DOHH2 (cell line): ENCODE data around the gene TMEM218.
A peak's percentile ranks its signal among the peaks of the same experiment; 100 is the strongest.

Experiments
- H3F3A ChIP-seq: fragments of 200-600 bp; sonication (generic), shearing (Covaris generic); 2 replicates; pipeline ENCODE4 v1.6.0; 2016; ENCODE audit warnings: antibody characterized with exemption, mild to moderate bottlenecking; ENCODE audit not compliant: control insufficient read depth, insufficient read depth
- H3K27ac ChIP-seq: fragments of 200-600 bp; sonication (generic); 2 replicates; pipeline ENCODE4 v1.5.1; 2014; ENCODE audit warnings: low read depth, mild to moderate bottlenecking, low read length, moderate library complexity
- H3K27me3 ChIP-seq: fragments of 200-600 bp; sonication (generic); 2 replicates; pipeline ENCODE4 v1.6.1; 2014; ENCODE audit warnings: mild to moderate bottlenecking, low read length, mixed read lengths; ENCODE audit not compliant: control insufficient read depth
- H3K36me3 ChIP-seq: fragments of 200-600 bp; sonication (generic); 2 replicates; pipeline ENCODE4 v1.6.1; 2014; ENCODE audit warnings: mild to moderate bottlenecking, low read length, moderate library complexity, mixed read lengths; ENCODE audit not compliant: control insufficient read depth
- H3K4me1 ChIP-seq: fragments of 200-600 bp; sonication (generic); 2 replicates; pipeline ENCODE4 v1.6.1; 2014; ENCODE audit warnings: mild to moderate bottlenecking, low read length, mixed read lengths; ENCODE audit not compliant: control insufficient read depth
- H3K4me2 ChIP-seq: fragments of 200-600 bp; sonication (generic); 2 replicates; pipeline ENCODE4 v1.6.0; 2014; ENCODE audit warnings: mild to moderate bottlenecking, low read length, moderate library complexity
- H3K4me3 ChIP-seq: fragments of 200-600 bp; sonication (generic); 2 replicates; pipeline ENCODE4 v1.5.1; 2014; ENCODE audit warnings: mild to moderate bottlenecking, low read length, mixed read lengths
- H3K79me2 ChIP-seq: fragments of 200-600 bp; sonication (generic); 2 replicates; pipeline ENCODE4 v1.6.1; 2014; ENCODE audit warnings: mild to moderate bottlenecking, low read length, mixed read lengths; ENCODE audit not compliant: control insufficient read depth
- H3K9me2 ChIP-seq: fragments of 200-600 bp; sonication (generic); replicated peaks from 2 replicates; pipeline ENCODE4 v1.6.1; 2014; ENCODE audit warnings: mild to moderate bottlenecking, low read length, mixed read lengths; ENCODE audit not compliant: control insufficient read depth
- H3K9me3 ChIP-seq: fragments of 200-600 bp; sonication (generic); 2 replicates; pipeline ENCODE4 v1.6.1; 2014; ENCODE audit warnings: antibody characterized with exemption, low read length, mixed read lengths; ENCODE audit not compliant: control insufficient read depth, insufficient read depth
- H4K20me1 ChIP-seq: fragments of 200-600 bp; sonication (generic); 2 replicates; pipeline ENCODE4 v1.6.0; 2014; ENCODE audit warnings: low read depth, mild to moderate bottlenecking, antibody characterized with exemption, low read length, moderate library complexity; ENCODE audit not compliant: control insufficient read depth, insufficient read depth
- EZH2phosphoT487 ChIP-seq: fragments of 200-600 bp; sonication (generic); IDR thresholded peaks from 2 replicates; pipeline ENCODE4 v1.6.1; 2017; ENCODE audit warnings: borderline replicate concordance, mild to moderate bottlenecking, antibody characterized with exemption, low read length, moderate library complexity, mixed read lengths
- TF ChIP-seq, protein P1 (sequence below): fragments of 200-600 bp; sonication (generic); IDR thresholded peaks from one replicate; pipeline ENCODE4 v1.5.1; 2014; ENCODE audit warnings: antibody characterized with exemption, mild to moderate bottlenecking, low read depth, low read length; ENCODE audit not compliant: poor library complexity, severe bottlenecking

Gene TMEM218

DNA sequence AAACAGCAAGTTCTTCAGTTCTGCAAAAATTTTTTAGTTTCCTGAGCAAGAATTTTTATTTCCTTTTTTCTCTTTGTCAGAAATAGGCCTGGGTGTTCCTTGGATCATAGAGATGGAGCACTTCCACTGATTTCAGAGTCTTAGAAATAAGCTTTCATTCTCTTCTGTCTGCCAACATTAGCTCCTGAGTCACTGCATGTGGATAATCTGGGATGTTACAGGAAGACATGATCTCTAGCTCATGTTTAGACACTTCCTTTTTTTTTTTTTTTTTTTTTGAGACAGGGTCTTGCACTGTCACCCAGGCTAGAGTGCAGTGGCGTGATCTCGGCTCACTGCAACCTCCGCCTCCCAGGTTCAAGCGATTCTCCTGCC lies 13.2 kb upstream of the TMEM218 start:
- Histone ChIP-seq H3K27me3 (peaks cover 2% of the 10 kb centered on the region; the same call in 1 of the 2 replicates), H3K79me2 (no peaks in the 10 kb centered on the region), H3K4me1 (peaks cover 11% of the 10 kb centered on the region), H3K27ac (no peak overlapping the region), H3K36me3 (no peaks in the 10 kb centered on the region), H3K9me2 (no peaks in the 10 kb centered on the region), H3K4me2 (peak overlapping the region; percentile 54), H4K20me1 (no peaks in the 10 kb centered on the region), H3F3A (no peaks in the 10 kb centered on the region), H3K9me3 (peaks cover 8% of the 10 kb centered on the region; the same call in 1 of the 2 replicates), H3K4me3 (peak overlapping the region; percentile 44; the same call in 1 of the 2 replicates)
- TF ChIP-seq EZH2phosphoT487 = no peak
- TF ChIP-seq, protein P1, sequence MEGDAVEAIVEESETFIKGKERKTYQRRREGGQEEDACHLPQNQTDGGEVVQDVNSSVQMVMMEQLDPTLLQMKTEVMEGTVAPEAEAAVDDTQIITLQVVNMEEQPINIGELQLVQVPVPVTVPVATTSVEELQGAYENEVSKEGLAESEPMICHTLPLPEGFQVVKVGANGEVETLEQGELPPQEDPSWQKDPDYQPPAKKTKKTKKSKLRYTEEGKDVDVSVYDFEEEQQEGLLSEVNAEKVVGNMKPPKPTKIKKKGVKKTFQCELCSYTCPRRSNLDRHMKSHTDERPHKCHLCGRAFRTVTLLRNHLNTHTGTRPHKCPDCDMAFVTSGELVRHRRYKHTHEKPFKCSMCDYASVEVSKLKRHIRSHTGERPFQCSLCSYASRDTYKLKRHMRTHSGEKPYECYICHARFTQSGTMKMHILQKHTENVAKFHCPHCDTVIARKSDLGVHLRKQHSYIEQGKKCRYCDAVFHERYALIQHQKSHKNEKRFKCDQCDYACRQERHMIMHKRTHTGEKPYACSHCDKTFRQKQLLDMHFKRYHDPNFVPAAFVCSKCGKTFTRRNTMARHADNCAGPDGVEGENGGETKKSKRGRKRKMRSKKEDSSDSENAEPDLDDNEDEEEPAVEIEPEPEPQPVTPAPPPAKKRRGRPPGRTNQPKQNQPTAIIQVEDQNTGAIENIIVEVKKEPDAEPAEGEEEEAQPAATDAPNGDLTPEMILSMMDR = no peak

DNA sequence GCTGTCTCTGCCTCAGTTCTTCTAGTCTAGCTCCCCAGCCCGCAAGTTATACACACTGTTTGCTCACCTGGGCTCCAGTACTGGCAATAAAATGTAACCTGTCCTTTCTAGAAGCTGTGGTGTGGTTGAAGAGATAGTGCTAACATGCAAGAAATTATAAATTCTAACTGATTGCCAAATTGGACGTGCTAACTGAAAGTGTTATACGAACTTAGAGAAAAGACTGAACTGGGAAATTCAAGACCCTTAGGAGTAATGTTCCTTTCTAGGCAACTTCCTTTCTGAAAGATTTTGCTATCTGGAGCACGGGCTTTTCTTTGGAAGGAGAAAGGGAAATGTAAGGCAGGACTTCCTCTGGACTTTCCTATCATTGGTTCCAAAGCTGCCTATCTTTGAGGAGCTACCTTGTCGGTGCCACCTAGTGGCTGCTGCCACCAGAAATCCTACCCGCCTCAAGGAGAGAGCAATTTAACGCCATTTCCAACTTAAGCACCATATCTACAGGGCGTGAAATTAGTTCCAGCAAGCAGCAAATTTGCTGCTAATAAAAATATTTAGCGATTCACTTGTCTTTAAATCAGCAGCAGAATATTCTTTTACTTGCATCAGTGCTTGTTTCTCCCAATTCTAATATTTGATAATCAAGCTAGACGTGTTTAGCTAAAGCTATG lies 12.7 kb upstream of the TMEM218 start:
- Histone ChIP-seq H3F3A (no peaks in the 10 kb centered on the region), H3K4me3 (peak overlapping the region; percentile 44), H3K79me2 (no peaks in the 10 kb centered on the region), H3K4me1 (peaks cover 11% of the 10 kb centered on the region), H3K9me3 (peaks cover 8% of the 10 kb centered on the region; the same call in 1 of the 2 replicates), H3K27me3 (peaks cover 2% of the 10 kb centered on the region; the same call in 1 of the 2 replicates), H3K27ac (no peak overlapping the region), H4K20me1 (no peaks in the 10 kb centered on the region), H3K9me2 (no peaks in the 10 kb centered on the region), H3K4me2 (peak overlapping the region; percentile 54), H3K36me3 (no peaks in the 10 kb centered on the region)
- TF ChIP-seq EZH2phosphoT487 = no peak
- TF ChIP-seq, protein P1 = peak; percentile 79

DNA sequence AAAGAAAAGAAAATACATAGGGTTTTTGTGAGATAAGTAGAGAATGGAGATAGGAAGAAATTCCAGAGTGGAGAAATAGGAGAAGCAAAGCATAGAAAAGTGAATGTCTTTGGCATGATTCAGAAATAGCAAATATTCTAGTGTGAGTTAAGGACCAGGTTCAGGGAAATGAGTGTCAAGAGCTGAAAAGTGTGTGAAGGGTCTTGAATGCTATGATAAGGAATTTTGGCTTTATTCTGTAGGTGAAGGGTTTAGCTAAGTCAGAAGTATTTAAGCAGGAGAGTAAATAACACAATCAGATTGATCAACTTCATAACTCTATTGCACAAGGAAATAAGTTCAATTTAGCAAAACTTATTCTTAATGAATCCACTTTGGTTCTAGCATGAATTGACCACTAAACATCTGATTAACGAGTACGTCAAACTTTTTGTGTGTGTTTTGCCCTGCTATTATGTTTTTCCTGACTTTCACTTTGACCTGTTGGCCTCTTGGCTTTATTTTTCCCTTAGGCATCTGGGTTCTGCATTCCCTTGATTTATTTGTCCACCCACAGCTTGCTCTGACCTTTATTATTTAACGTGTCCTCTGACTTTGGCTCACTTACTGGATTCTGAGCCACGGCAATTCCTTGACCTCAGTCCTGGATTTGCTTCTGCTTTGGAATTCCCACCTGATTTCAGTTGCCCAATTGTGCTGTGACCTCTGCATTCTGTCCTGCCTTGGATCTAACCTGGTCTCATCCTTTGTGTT lies 11.9 kb upstream of the TMEM218 start:
- peak overlapping the region; percentile 54 for H3K4me2 ChIP-seq
- H3K27me3 ChIP-seq = peaks cover 5% of the 10 kb centered on the region; the same call in 1 of the 2 replicates
- H3K4me3 ChIP-seq = peak overlapping the region; percentile 44
- H3K27ac ChIP-seq = no peak overlapping the region
- H3K36me3 ChIP-seq = no peaks in the 10 kb centered on the region
- H3K79me2 ChIP-seq = no peaks in the 10 kb centered on the region
- no peaks in the 10 kb centered on the region for H4K20me1 ChIP-seq
- TF ChIP-seq, protein P1 = no peak
- H3K9me2 ChIP-seq = no peaks in the 10 kb centered on the region
- no peaks in the 10 kb centered on the region for H3F3A ChIP-seq
- H3K4me1 ChIP-seq = peaks cover 11% of the 10 kb centered on the region
- peaks cover 8% of the 10 kb centered on the region; the same call in 1 of the 2 replicates for H3K9me3 ChIP-seq
